ENCODE data around the gene PRKG1. TPM values are rescaled to one million over a fixed set of nuclear protein-coding genes. Genes with fewer than 3 reads are reported as not detected.
"Not testable (repeated sequence)": the region's sequence is repeated elsewhere in the genome, so short reads cannot be mapped to it uniquely, and the experiment has no call there.

The PRKG1 gene
- total RNA-seq, 2 donors from 2014 or later, result 17.8 to 31.1 TPM

DNA sequence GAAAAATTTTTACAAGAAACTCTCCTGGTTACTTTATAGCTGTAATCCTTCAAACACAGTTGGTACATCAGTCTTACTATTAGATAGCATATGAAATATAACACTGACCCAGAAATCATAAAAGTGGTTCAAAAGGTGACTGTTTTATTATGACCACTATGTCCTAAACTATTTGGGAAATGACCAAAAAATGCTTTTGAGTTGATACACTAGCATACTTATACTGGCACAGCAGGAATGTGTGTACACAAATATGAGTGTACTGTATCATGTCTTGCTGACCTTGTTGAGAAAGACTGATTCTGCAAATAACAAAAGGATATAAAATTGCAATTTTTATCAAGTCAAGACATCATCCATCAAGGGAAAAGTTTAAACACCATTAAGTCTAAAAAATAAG lies 600.8 kb downstream of the PRKG1 start:
- TF ChIP-seq, protein P1, sequence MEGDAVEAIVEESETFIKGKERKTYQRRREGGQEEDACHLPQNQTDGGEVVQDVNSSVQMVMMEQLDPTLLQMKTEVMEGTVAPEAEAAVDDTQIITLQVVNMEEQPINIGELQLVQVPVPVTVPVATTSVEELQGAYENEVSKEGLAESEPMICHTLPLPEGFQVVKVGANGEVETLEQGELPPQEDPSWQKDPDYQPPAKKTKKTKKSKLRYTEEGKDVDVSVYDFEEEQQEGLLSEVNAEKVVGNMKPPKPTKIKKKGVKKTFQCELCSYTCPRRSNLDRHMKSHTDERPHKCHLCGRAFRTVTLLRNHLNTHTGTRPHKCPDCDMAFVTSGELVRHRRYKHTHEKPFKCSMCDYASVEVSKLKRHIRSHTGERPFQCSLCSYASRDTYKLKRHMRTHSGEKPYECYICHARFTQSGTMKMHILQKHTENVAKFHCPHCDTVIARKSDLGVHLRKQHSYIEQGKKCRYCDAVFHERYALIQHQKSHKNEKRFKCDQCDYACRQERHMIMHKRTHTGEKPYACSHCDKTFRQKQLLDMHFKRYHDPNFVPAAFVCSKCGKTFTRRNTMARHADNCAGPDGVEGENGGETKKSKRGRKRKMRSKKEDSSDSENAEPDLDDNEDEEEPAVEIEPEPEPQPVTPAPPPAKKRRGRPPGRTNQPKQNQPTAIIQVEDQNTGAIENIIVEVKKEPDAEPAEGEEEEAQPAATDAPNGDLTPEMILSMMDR (IDR thresholded peaks at IDR 0.05), result no peak
- H3K4me1 ChIP-seq, result peaks cover 0 to 4% of the 10 kb centered on the region in 2 donors
- DNase-seq (ENCODE audit: low spot score), result no peak
- H3K4me3 ChIP-seq, result no peak overlapping the region
- no peaks in the 10 kb centered on the region for H3K36me3 ChIP-seq
- no peak overlapping the region for H3K27ac ChIP-seq
- no peaks in the 10 kb centered on the region for H3K27me3 ChIP-seq
- H3K9me3 ChIP-seq, result peaks cover 0 to 10% of the 10 kb centered on the region in 2 donors

DNA sequence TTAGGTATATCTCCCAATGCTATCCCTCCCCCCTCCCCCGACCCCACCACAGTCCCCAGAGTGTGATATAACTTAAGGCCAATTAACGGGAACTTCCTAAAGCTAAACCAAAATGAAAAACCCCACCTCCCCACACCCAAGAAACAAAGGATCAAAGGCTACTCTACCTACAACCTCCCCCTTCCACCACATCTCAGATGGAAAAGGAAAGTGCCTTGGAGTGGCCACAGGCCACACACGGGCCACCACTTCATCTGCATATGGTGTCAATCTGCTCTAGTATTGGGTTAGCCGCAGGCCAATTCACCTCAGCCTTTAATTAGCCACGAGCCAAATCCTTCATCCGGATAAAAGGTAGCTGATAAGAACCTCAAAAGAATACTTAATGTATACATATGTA lies 605.6 kb downstream of the PRKG1 start:
- no peaks in the 10 kb centered on the region for H3K27me3 ChIP-seq
- peaks cover 0 to 20% of the 10 kb centered on the region in 2 donors for H3K4me1 ChIP-seq
- H3K4me3 ChIP-seq, result no peak overlapping the region
- H3K36me3 ChIP-seq, result no peaks in the 10 kb centered on the region
- no peak for DNase-seq (ENCODE audit: low spot score)
- no peaks in the 10 kb centered on the region for H3K9me3 ChIP-seq
- TF ChIP-seq, protein P1 (IDR thresholded peaks at IDR 0.05), result no peak
- no peak overlapping the region for H3K27ac ChIP-seq

DNA sequence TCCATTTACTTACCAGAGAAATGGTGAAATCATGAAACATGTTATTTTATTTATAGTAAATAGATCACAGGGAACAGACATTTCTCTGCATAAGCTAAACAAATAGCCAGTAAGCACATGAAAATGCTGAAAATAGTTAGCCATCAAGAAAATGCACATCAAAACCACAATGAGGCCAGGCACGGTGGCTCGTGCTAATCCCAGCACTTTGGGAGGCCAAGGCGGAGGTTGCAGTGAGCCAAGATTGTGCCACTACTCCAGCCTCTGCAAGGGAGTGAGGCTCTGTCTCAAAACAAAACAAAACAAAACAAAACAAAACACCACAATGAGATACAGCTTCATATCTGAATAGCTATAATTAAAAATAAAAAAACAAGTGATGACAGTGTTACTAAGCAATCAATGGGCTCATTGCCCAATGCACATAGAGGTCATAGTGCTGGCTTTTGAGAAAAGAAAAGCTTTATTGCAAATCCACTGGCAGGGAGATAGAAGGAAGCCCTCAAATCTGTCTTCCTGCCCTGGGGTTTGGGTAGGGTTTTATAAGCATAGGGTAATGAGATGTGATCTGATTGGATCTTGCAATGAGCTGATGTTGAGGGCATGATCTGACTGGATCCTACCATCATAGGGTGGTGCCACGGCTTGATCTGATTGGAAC lies 608.9 kb downstream of the PRKG1 start:
- DNase-seq (ENCODE audit: low spot score), result no peak

DNA sequence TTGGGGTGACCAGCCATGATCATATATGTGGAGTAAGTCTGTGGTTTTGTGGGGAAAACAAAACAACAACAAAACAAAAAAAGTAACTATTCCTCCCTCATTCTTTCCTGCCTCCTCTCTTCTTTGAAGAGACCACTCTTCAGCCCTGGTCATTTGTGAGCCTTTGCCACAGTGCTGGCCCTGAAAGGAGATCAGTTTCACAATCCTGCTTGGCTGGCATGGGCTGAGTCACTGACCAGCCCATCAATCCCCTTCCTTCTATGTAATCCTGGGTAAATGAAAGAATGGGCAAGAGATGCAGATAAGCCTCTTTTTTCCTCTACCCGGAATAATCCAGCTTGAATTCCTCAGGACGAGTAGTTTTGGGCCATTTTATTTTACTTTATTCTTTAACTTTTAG lies 611.5 kb downstream of the PRKG1 start:
- TF ChIP-seq, protein P1 (IDR thresholded peaks at IDR 0.05), result no peak
- Histone ChIP-seq H3K27me3 (no peaks in the 10 kb centered on the region), H3K9me3 (no peaks in the 10 kb centered on the region), H3K27ac (no peak overlapping the region), H3K36me3 (no peaks in the 10 kb centered on the region), H3K4me3 (no peak overlapping the region), H3K4me1 (peaks cover 0 to 16% of the 10 kb centered on the region in 2 donors)
- no peak for DNase-seq (ENCODE audit: low spot score)

More for the DNA sequence above, 608.9 kb downstream of the PRKG1 start:
- Histone ChIP-seq H3K9me3 (no peaks in the 10 kb centered on the region), H3K27me3 (no peaks in the 10 kb centered on the region), H3K36me3 (no peaks in the 10 kb centered on the region), H3K4me1 (peaks cover 0 to 18% of the 10 kb centered on the region in 2 donors), H3K4me3 (no peak overlapping the region), H3K27ac (no peak overlapping the region)
- TF ChIP-seq, protein P1 (IDR thresholded peaks at IDR 0.05), result no peak

DNA sequence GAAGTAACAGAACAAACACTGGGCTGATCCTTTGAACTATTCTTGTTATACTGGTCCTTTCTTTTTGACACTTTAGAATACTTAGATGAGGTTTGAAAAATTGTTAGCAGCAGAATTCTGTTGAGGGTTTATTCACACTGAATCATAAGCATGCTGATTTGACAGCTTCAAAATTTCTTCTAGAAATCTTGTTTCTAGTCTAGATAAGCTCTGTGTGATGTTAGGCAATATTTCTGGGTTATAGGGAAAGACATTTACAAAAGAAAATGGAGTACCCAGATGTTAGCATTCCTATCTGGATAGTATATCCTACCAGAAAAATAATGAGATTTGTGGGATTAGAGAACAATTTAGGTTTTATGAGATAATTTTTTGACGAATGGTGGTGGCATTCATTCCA lies 613.0 kb downstream of the PRKG1 start:
- Histone ChIP-seq H3K27ac (no peak overlapping the region), H3K36me3 (no peaks in the 10 kb centered on the region), H3K4me3 (no peak overlapping the region), H3K9me3 (no peaks in the 10 kb centered on the region), H3K4me1 (peaks cover 0 to 14% of the 10 kb centered on the region in 2 donors), H3K27me3 (no peaks in the 10 kb centered on the region)
- no peak for DNase-seq (ENCODE audit: low spot score)
- TF ChIP-seq, protein P1 (IDR thresholded peaks at IDR 0.05), result no peak

DNA sequence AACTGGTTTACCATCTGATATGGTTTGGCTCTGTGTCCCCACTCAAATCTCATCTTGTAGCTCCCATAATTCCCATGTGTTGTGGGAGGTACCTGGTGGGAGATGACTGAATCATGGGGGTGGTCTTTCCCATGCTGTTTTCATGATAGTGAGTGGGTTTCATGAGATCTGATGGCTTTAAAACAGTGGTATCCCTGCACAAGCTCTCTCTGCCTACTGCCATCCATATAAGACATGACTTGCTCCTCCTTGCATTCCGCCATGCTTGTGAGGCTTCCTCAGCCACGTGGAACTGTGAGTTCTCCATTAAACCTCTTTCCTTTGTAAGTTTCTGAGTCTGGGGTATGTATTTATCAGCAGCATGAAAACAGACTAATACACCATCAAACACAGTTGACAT lies 614.5 kb downstream of the PRKG1 start:
- DNase-seq (ENCODE audit: low spot score); H3K36me3 ChIP-seq; H3K9me3 ChIP-seq; H3K4me1 ChIP-seq; H3K27ac ChIP-seq; H3K4me3 ChIP-seq; H3K27me3 ChIP-seq: not testable (repeated sequence)

Measured in right atrium auricular region (tissue), 2 donors.